ENCODE results near the gene ADRA2B.

DNA sequence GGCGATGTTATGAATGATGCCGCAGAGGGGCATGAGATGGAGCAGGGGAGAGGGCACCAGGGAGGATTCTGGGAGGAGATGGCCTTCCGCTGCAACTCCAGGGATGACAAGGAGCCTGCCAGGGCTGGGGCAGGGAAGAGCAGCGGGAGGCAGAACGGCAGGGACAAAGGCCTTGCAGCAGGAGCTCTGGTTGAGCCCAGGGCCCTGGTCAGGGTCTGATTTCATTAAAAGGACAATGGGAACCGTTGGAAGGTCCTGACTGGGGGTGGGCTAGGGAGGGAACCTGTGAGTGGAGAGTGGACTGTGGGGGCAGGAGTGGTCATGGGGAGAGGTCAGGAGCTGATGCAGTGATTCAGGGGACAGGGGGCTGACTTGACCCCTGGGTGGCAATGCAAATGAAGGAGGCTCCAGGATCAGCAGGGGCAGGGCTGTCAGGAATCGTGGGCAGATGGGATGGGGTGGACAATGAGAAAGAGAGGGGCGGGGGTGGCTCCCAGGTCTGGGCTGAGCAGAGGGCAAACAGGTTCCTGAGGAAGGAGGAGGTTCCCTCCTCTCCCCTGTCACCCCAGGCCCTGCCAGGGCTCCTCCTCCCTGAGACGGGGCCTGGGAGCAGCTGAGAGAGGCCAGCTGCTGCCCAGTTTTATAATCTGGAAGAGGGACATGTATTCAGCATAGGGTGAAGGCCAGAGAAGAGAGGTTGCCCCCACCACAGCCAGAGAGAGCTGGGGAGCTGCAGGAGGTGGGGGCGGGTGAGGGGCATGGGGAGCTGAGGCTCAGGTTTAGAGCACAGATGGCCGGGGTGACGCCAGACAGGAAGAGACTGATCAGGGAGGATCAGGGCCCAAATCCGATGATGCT, 36.2 kb upstream of the ADRA2B start:
- TF ChIP-seq, protein P1, sequence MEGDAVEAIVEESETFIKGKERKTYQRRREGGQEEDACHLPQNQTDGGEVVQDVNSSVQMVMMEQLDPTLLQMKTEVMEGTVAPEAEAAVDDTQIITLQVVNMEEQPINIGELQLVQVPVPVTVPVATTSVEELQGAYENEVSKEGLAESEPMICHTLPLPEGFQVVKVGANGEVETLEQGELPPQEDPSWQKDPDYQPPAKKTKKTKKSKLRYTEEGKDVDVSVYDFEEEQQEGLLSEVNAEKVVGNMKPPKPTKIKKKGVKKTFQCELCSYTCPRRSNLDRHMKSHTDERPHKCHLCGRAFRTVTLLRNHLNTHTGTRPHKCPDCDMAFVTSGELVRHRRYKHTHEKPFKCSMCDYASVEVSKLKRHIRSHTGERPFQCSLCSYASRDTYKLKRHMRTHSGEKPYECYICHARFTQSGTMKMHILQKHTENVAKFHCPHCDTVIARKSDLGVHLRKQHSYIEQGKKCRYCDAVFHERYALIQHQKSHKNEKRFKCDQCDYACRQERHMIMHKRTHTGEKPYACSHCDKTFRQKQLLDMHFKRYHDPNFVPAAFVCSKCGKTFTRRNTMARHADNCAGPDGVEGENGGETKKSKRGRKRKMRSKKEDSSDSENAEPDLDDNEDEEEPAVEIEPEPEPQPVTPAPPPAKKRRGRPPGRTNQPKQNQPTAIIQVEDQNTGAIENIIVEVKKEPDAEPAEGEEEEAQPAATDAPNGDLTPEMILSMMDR (IDR thresholded peaks at IDR 0.05; ENCODE audit: poor library complexity): no peak
- no peak for TF ChIP-seq EZH2phosphoT487 (IDR thresholded peaks at IDR 0.05; ENCODE audit: low read depth, severe bottlenecking, unreplicated experiment)
